ENCODE results near the gene LTC4S. TPM values are rescaled to one million over a fixed set of nuclear protein-coding genes. Genes with fewer than 3 reads are reported as not detected.

The LTC4S gene
- total and polyA plus RNA-seq, 2 experiments from 2014 or later = 5.8 to 10.1 TPM

DNA sequence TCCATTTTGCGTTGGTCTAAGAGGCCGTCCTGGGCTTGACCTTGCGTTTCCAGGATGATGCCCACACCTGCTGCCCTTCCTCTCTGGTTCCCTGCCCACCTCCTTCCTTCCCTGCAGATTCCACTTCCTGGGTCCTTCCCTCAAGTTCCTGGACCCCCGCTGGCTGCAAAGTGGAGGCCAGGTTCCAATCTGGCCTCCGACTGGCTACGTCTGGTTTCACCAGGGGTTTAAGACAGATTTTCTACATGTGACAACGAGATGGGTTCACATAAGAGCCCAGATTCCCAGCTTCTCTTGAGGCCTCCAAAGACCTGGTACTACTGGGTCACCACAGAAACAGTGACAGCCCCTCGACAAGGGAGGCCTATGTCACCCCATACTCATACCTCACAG, 10.8 kb downstream of the LTC4S start:
- Histone ChIP-seq H3K4me2 (peak overlapping the region; percentile 92), H3K27ac (ENCODE audit: low read depth) (no peak overlapping the region), H3K79me2 (replicated peaks; ENCODE audit: insufficient read depth) (peaks cover 22% of the 10 kb centered on the region), H3K36me3 (ENCODE audit: insufficient read depth) (no peaks in the 10 kb centered on the region; the same call in 1 of the 2 replicates), H4K20me1 (replicated peaks; ENCODE audit: insufficient read depth) (peaks cover 17% of the 10 kb centered on the region), H2AFZ (no peak overlapping the region), H3K4me3 (no peak overlapping the region), H3K9me2 (ENCODE audit: insufficient read depth) (no peaks in the 10 kb centered on the region), H3K4me1 (ENCODE audit: insufficient read depth) (peaks cover 8% of the 10 kb centered on the region), H3F3A (replicated peaks; ENCODE audit: low read depth) (peaks cover 6% of the 10 kb centered on the region), H3K27me3 (ENCODE audit: insufficient read depth) (no peaks in the 10 kb centered on the region)
- Mint-ChIP-seq H3K4me1 (peaks cover 30% of the 10 kb centered on the region), H3K36me3 (ENCODE audit: low read depth) (peaks cover 12% of the 10 kb centered on the region), H3K27me3 (ENCODE audit: insufficient read depth, low read depth, poor library complexity) (peaks cover 30% of the 10 kb centered on the region), H3K4me3 (peak overlapping the region; percentile 80), H3K9me3 (no peaks in the 10 kb centered on the region), H3K27ac (no peak overlapping the region)
- ATAC-seq (no peak), DNase-seq (ENCODE audit: low spot score) (no peak)
- TF ChIP-seq ZNF462 (CRISPR knock-in tag; IDR thresholded peaks at IDR 0.05) (no peak), ZNF331 (CRISPR knock-in tag; IDR thresholded peaks at IDR 0.05; ENCODE audit: low read depth) (no peak), CREB1 (CRISPR knock-in tag; IDR thresholded peaks at IDR 0.05; ENCODE audit: low read depth) (no peak), STAT1 (IDR thresholded peaks at IDR 0.05; ENCODE audit: unreplicated experiment) (no peak), NANOG (IDR thresholded peaks at IDR 0.05; ENCODE audit: borderline replicate concordance) (no peak), POLR2AphosphoS5 (IDR thresholded peaks at IDR 0.05; ENCODE audit: low read depth) (no peak), EZH2 (IDR thresholded peaks at IDR 0.05; ENCODE audit: low read depth, unreplicated experiment) (no peak), ZNF114 (CRISPR knock-in tag; IDR thresholded peaks at IDR 0.05) (no peak), EZH2phosphoT487 (IDR thresholded peaks at IDR 0.05; ENCODE audit: unreplicated experiment) (no peak), JUNB (IDR thresholded peaks at IDR 0.05; ENCODE audit: unreplicated experiment) (no peak)
- TF ChIP-seq, protein P1, sequence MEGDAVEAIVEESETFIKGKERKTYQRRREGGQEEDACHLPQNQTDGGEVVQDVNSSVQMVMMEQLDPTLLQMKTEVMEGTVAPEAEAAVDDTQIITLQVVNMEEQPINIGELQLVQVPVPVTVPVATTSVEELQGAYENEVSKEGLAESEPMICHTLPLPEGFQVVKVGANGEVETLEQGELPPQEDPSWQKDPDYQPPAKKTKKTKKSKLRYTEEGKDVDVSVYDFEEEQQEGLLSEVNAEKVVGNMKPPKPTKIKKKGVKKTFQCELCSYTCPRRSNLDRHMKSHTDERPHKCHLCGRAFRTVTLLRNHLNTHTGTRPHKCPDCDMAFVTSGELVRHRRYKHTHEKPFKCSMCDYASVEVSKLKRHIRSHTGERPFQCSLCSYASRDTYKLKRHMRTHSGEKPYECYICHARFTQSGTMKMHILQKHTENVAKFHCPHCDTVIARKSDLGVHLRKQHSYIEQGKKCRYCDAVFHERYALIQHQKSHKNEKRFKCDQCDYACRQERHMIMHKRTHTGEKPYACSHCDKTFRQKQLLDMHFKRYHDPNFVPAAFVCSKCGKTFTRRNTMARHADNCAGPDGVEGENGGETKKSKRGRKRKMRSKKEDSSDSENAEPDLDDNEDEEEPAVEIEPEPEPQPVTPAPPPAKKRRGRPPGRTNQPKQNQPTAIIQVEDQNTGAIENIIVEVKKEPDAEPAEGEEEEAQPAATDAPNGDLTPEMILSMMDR (conservative IDR thresholded peaks at IDR 0.05; ENCODE audit: low read depth in 2 of 2) = no peak
- TF ChIP-seq, protein P2, sequence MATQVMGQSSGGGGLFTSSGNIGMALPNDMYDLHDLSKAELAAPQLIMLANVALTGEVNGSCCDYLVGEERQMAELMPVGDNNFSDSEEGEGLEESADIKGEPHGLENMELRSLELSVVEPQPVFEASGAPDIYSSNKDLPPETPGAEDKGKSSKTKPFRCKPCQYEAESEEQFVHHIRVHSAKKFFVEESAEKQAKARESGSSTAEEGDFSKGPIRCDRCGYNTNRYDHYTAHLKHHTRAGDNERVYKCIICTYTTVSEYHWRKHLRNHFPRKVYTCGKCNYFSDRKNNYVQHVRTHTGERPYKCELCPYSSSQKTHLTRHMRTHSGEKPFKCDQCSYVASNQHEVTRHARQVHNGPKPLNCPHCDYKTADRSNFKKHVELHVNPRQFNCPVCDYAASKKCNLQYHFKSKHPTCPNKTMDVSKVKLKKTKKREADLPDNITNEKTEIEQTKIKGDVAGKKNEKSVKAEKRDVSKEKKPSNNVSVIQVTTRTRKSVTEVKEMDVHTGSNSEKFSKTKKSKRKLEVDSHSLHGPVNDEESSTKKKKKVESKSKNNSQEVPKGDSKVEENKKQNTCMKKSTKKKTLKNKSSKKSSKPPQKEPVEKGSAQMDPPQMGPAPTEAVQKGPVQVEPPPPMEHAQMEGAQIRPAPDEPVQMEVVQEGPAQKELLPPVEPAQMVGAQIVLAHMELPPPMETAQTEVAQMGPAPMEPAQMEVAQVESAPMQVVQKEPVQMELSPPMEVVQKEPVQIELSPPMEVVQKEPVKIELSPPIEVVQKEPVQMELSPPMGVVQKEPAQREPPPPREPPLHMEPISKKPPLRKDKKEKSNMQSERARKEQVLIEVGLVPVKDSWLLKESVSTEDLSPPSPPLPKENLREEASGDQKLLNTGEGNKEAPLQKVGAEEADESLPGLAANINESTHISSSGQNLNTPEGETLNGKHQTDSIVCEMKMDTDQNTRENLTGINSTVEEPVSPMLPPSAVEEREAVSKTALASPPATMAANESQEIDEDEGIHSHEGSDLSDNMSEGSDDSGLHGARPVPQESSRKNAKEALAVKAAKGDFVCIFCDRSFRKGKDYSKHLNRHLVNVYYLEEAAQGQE (IDR thresholded peaks at IDR 0.05; ENCODE audit: unreplicated experiment) = no peak
- TF ChIP-seq, protein P3, sequence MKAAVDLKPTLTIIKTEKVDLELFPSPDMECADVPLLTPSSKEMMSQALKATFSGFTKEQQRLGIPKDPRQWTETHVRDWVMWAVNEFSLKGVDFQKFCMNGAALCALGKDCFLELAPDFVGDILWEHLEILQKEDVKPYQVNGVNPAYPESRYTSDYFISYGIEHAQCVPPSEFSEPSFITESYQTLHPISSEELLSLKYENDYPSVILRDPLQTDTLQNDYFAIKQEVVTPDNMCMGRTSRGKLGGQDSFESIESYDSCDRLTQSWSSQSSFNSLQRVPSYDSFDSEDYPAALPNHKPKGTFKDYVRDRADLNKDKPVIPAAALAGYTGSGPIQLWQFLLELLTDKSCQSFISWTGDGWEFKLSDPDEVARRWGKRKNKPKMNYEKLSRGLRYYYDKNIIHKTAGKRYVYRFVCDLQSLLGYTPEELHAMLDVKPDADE (IDR thresholded peaks at IDR 0.05) = no peak
